ENCODE measurements around the gene NDUFB10.

The NDUFB10 gene

GRCh38 chr16:1971796-1972489, 12.6 kb downstream of the NDUFB10 start, which contains the start of gene TBL3:
TSS of gene TBL3 (plus strand) at chr16:1972053. CDS start at chr16:1972165, 112 bp downstream.
- DNase-seq (ENCODE audit: low spot score) = peak; percentile 97

GRCh38 chr16:1972490-1972877, 13.1 kb downstream of the NDUFB10 start:
- no peak for DNase-seq (ENCODE audit: low spot score)

- no peak for DNase-seq (ENCODE audit: low spot score)
Measured at GRCh38 chr16:1973461-1974156, 14.3 kb downstream of the NDUFB10 start.

GRCh38 chr16:1974157-1975070, 15.1 kb downstream of the NDUFB10 start:
- DNase-seq (ENCODE audit: low spot score) = no peak

GRCh38 chr16:1975432-1976215, 16.3 kb downstream of the NDUFB10 start:
- no peak for DNase-seq (ENCODE audit: low spot score)

- DNase-seq (ENCODE audit: low spot score) = no peak
Measured at GRCh38 chr16:1976216-1976520, 16.8 kb downstream of the NDUFB10 start.

- no peak for DNase-seq (ENCODE audit: low spot score)
Measured at GRCh38 chr16:1976951-1977874, 17.9 kb downstream of the NDUFB10 start.

GRCh38 chr16:1977875-1978268, 18.5 kb downstream of the NDUFB10 start:
- DNase-seq (ENCODE audit: low spot score) = no peak

- no peak for DNase-seq (ENCODE audit: low spot score)
Measured at GRCh38 chr16:1978476-1979120, 19.3 kb downstream of the NDUFB10 start.

- no peak for DNase-seq (ENCODE audit: low spot score)
Measured at GRCh38 chr16:1979271-1980029, 20.1 kb downstream of the NDUFB10 start.

- DNase-seq (ENCODE audit: low spot score) = no peak
Measured at GRCh38 chr16:1980030-1980769, 20.9 kb downstream of the NDUFB10 start.

GRCh38 chr16:1980770-1981087, 21.4 kb downstream of the NDUFB10 start:
- DNase-seq (ENCODE audit: low spot score) = no peak

- peak; percentile 52 for DNase-seq (ENCODE audit: low spot score)
Measured at GRCh38 chr16:1981398-1981836, 22.1 kb downstream of the NDUFB10 start, which contains the start of gene NOXO1. TSS of gene NOXO1 (minus strand) at chr16:1981469. CDS start at chr16:1981179, 290 bp downstream.

- DNase-seq (ENCODE audit: low spot score) = no peak
Measured at GRCh38 chr16:1982013-1982433, 22.7 kb downstream of the NDUFB10 start.

GRCh38 chr16:1982991-1983543, 23.7 kb downstream of the NDUFB10 start:
- DNase-seq (ENCODE audit: low spot score) = no peak

- DNase-seq (ENCODE audit: low spot score) = peak; percentile 83
Measured at GRCh38 chr16:1983544-1984346, 24.4 kb downstream of the NDUFB10 start, which contains the start of gene GFER. TSS of gene GFER (plus strand) at chr16:1984193. CDS start at chr16:1984219, 26 bp downstream.
